ENCODE data around the gene OSBP2. TPM values are rescaled to one million over a fixed set of nuclear protein-coding genes. Genes with fewer than 3 reads are reported as not detected.

Gene OSBP2
- total RNA-seq, 1 donor from 2014 or later = 15.4 TPM

- DNase-seq (ENCODE audit: extremely low read depth, low read depth, low spot score) = no peak
Measured at GRCh38 chr22:30876915-30877553, 182.4 kb downstream of the OSBP2 start.

GRCh38 chr22:30877662-30878515, 183.2 kb downstream of the OSBP2 start:
- DNase-seq (ENCODE audit: extremely low read depth, low read depth, low spot score) = no peak

- DNase-seq (ENCODE audit: extremely low read depth, low read depth, low spot score) = no peak
Measured at GRCh38 chr22:30878516-30879414, 184.1 kb downstream of the OSBP2 start.

- DNase-seq (ENCODE audit: extremely low read depth, low read depth, low spot score) = no peak
Measured at GRCh38 chr22:30879415-30879797, 184.7 kb downstream of the OSBP2 start.

GRCh38 chr22:30880181-30880601, 185.5 kb downstream of the OSBP2 start:
- no peak for DNase-seq (ENCODE audit: extremely low read depth, low read depth, low spot score)

GRCh38 chr22:30880847-30881246, 186.2 kb downstream of the OSBP2 start:
- DNase-seq (ENCODE audit: extremely low read depth, low read depth, low spot score) = no peak

- no peak for DNase-seq (ENCODE audit: extremely low read depth, low read depth, low spot score)
Measured at GRCh38 chr22:30881361-30882183, 186.9 kb downstream of the OSBP2 start.

- DNase-seq (ENCODE audit: extremely low read depth, low read depth, low spot score) = no peak
Measured at GRCh38 chr22:30882184-30882717, 187.6 kb downstream of the OSBP2 start.

- no peak for DNase-seq (ENCODE audit: extremely low read depth, low read depth, low spot score)
Measured at GRCh38 chr22:30882974-30883533, 188.4 kb downstream of the OSBP2 start.

- DNase-seq (ENCODE audit: extremely low read depth, low read depth, low spot score) = no peak
Measured at GRCh38 chr22:30883586-30884145, 189.0 kb downstream of the OSBP2 start.

GRCh38 chr22:30884211-30885000, 189.7 kb downstream of the OSBP2 start:
- no peak for DNase-seq (ENCODE audit: extremely low read depth, low read depth, low spot score)

- DNase-seq (ENCODE audit: extremely low read depth, low read depth, low spot score) = no peak
Measured at GRCh38 chr22:30885001-30885366, 190.3 kb downstream of the OSBP2 start.

- no peak for DNase-seq (ENCODE audit: extremely low read depth, low read depth, low spot score)
Measured at GRCh38 chr22:30885591-30885990, 190.9 kb downstream of the OSBP2 start.

GRCh38 chr22:30887453-30887852, 192.8 kb downstream of the OSBP2 start:
- no peak for DNase-seq (ENCODE audit: extremely low read depth, low read depth, low spot score)

- DNase-seq (ENCODE audit: extremely low read depth, low read depth, low spot score) = no peak
Measured at GRCh38 chr22:30887861-30888260, 193.2 kb downstream of the OSBP2 start.

GRCh38 chr22:30889268-30889995, 194.8 kb downstream of the OSBP2 start:
- no peak for DNase-seq (ENCODE audit: extremely low read depth, low read depth, low spot score)

- no peak for DNase-seq (ENCODE audit: extremely low read depth, low read depth, low spot score)
Measured at GRCh38 chr22:30889996-30890480, 195.4 kb downstream of the OSBP2 start.

Data from glomerular endothelial cell (primary cell).